Measurements from ENCODE around the gene FGFR3.

- no peak for TF ChIP-seq MAX (IDR thresholded peaks at IDR 0.05; ENCODE audit: low read depth, low read length)
- TF ChIP-seq HDAC2 (IDR thresholded peaks at IDR 0.05) = no peak
- no peak for TF ChIP-seq REST (IDR thresholded peaks at IDR 0.05; ENCODE audit: low read depth, low read length)
- TF ChIP-seq CREB1 (IDR thresholded peaks at IDR 0.05; ENCODE audit: low read depth) = no peak
- TF ChIP-seq CUX1 (IDR thresholded peaks at IDR 0.05; ENCODE audit: insufficient replicate concordance, low read depth, low read length) = no peak
- TF ChIP-seq CTCF (IDR thresholded peaks at IDR 0.05 in 2 of 3, conservative IDR thresholded peaks at IDR 0.05 in 1 of 3; ENCODE audit: control insufficient read depth in 2 of 3, extremely low read depth in 1 of 3, insufficient read depth in 1 of 3, low read depth in 3 of 3, low read length in 3 of 3) = no peak
These were observed 1.8 kb downstream of the FGFR3 start for GRCh38 chr4:1794809-1795298.
